GM21381 (cell line): ENCODE data around the gene MRPL48.

ENCODE experiments used
- ATAC-seq: cut with Tn5 transposase; IDR thresholded peaks from one replicate; pipeline ENCODE4 v1.9.1; 2021; ENCODE audit warnings: mild to moderate bottlenecking, moderate library complexity; ENCODE audit not compliant: unreplicated experiment

The MRPL48 gene

GRCh38 chr11:73888244-73888643, 100.6 kb downstream of the MRPL48 start:
- no peak for ATAC-seq

GRCh38 chr11:73889019-73889418, 101.3 kb downstream of the MRPL48 start:
- ATAC-seq = no peak

GRCh38 chr11:73889536-73889935, 101.9 kb downstream of the MRPL48 start:
- ATAC-seq = no peak

GRCh38 chr11:73893041-73893440, 105.4 kb downstream of the MRPL48 start:
- no peak for ATAC-seq

GRCh38 chr11:73894725-73895335, 107.2 kb downstream of the MRPL48 start:
- ATAC-seq = no peak

- ATAC-seq = no peak
Measured at GRCh38 chr11:73902303-73902702, 114.6 kb downstream of the MRPL48 start.

GRCh38 chr11:73907191-73907590, 119.5 kb downstream of the MRPL48 start:
- no peak for ATAC-seq

GRCh38 chr11:73912026-73912425, 124.4 kb downstream of the MRPL48 start:
- no peak for ATAC-seq

GRCh38 chr11:73913472-73913871, 125.8 kb downstream of the MRPL48 start:
- no peak for ATAC-seq

- no peak for ATAC-seq
Measured at GRCh38 chr11:73914284-73914683, 126.6 kb downstream of the MRPL48 start.
